ENCODE data around the gene EHMT2.

GRCh38 chr6:31862344-31863235, 34.9 kb downstream of the EHMT2 start, which contains the start of gene NEU1:
- TF ChIP-seq POLR2AphosphoS5 (IDR thresholded peaks at IDR 0.05; ENCODE audit: low read depth, low read length) = peak; percentile 96
- TF ChIP-seq POLR2A (IDR thresholded peaks at IDR 0.05; ENCODE audit: low read depth, low read length) = peak; percentile 98
- TF ChIP-seq TAF1 (IDR thresholded peaks at IDR 0.05; ENCODE audit: borderline replicate concordance, low read depth, low read length) = peak; percentile 64; the same call in 1 of the 2 replicates

Data from GM12892 (cell line).